NOMO-1 treated with DMSO at 0.1 percent for 48 hours (cell line): ENCODE data around the gene SLC18A3.

Experiments
- DNase-seq: peaks from one replicate; lab custom pipeline; 2025; ENCODE audit not compliant: unreplicated experiment; lab: John Stamatoyannopoulos, UW

SLC18A3 gene

DNA sequence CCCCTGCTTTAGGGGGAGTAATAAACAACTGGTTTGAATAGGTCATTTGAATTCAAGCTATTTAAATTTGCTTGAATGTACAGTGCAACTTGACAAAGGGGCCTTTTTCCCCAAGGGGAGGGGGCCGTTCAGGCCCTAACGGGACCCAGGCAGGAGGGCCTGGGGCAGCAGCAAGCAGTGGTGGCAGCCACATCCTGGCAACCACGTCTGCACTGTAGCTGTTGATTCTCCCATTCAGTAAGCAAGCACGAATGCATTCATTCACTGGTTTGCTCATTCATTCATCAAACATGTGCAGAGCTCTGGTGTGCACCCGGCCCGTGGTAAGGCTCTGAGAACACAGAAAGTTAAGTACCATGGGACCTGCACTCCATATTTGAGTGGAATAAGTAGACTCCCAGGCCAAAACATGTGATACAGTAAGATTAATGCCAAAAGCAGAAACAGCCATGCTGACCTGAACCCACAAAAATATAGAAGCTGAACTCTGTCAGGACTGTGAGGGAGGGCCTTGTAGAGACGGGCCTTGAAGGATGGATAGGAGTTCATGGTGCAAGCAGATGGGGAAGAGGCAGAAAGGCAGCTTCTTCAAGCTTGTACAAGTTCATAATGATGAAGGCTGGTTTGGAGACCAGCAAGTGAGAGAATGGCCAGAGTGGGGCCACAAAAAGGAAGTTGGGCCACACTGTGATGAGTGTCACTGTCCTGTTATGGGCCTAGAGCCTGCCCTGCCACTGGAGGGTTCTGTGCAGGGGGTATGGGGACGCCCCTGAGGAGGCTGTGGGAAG lies 40.0 kb downstream of the SLC18A3 start:
- no peak for DNase-seq

DNA sequence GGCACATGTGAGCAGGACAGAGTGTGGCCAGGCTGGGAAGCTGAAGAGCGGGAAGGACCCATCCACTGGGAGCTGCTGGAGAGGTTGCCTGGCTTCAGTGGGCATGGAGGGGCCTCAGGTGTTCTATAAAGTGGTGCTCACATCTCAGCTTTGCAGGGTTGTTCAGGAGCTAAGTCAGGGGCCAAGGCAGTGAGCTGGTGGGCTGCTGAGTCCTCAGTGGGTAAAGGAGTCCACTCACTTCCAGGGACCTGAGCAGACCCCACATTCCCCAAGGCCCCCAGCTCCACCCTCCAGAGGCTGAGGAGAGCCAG lies 40.6 kb downstream of the SLC18A3 start:
- no peak for DNase-seq

DNA sequence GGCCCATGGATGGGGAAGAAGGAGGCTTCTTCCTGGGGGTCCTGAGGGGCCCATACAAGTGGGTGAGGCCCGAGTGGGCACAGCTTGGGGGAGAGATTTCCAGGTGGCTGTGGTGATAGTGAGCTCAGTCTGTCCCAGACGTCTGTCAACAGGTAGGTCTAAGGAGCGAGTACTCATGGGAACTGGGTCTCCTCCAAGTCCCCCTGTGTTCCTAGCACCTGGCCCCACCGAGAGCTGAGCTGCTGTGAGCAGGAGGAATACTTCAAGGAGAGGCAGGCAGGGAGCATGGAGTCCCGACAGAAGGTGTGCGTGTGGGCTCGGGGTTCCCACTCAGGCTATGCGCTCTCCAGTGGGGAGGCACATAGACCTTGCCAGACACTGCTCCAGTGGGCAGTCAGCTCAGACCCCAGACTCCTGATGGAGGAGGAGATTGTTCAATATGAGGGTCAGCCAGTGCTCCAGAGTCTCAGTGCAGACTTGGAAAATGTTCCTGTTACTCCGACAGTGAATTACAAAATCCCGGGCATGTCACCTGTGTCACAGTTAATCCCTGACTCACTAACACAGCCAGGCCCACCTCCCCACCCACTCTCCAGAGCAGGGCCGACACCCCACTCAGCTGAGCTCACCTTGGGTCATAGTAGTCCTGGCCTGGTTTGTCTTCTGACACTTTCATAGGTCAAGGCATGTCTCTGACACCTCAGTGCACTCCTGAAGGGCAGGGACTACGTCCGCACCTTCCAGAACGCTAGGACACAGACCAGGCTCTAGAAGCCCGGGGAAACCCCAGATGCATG lies 41.1 kb downstream of the SLC18A3 start:
- no peak for DNase-seq

DNA sequence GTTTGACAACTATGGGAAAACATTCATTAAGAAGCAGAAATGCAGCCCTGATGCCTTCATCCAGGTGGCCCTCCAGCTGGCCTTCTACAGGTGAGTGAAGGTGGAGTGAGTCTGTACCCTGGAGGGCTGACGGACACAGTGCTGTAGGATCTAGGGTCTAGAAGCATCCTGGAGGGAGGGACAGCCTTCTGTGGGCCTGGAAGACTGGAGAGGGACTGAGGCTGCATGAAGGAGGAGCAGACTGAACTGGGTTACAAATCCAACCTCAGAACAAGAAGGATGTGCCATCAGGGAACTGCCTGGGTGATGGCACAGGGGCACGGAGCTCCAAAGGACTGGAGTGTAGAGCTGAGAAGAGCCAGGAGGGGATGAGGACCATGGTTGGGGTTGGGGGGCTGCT lies 41.8 kb downstream of the SLC18A3 start:
- no peak for DNase-seq

DNA sequence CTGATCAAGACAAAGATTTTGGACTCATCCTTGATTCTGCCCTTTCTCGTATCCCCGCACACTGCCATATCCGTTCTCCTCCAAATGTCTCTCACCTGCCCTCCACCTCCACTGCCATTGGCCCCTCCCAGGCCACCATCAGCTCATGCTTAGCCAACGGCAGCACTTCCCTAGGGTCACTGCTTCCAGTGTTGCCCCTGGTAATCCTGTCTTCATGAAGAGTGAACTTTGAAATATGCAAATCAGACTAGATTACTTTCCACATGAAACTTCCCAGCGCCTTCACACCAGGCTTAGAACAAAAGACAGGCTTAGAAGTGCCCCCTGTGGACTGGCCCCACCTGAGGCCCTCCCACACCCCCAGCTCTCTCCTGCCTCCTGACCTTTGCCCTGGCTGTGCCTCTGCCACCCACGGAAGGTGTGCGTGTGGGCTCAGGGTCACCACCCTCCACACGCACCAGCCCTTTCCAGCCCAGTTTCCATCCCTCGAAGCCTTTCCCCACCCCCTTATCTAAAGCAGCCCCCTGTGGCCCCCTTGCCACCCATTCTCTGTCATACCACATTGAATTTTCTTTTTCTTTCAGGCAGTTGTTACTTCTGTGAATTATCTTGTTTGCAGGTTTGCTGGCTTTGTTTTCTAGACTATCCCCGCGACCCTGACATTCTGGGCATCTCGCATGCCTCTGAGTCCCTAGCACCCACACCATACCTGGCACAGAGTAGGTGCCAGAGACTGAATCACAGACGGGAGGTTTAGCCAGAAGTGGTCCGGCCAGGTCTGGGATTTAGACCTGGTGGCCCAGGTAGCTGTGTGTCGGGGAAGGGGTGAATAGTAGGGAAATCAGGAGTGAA lies 42.5 kb downstream of the SLC18A3 start:
- no peak for DNase-seq

DNA sequence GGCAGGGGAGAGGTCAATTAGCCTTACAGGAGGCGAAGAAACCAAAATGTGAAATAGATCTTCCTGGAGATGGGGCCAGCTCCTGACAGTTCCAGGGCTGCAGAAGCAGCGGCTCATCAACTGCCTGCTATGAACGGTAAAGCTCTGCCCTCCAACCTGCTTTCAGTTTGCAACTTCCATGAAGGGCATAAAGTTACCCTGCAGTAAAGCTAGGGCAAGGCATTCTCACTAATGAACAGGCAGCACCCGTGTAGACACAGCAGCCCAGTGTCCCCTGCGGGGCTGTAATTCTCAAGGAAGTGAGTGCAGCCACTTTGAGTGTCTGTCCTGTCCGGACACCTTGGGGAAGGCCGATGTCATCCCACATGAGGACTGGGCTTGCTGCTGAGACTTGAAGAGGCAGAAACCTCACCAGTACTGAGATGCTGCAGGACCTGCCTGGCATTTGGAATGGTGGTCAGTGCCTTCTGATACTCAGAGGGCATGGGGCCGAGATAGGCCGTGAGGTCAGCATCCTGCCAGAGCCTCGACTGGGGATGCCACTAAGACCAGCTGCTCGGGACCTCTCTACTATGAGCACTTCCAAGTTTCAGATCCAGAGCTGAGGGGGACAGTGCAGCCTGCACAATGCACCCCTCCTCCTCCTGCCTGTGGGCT lies 43.3 kb downstream of the SLC18A3 start:
- DNase-seq, result no peak

DNA sequence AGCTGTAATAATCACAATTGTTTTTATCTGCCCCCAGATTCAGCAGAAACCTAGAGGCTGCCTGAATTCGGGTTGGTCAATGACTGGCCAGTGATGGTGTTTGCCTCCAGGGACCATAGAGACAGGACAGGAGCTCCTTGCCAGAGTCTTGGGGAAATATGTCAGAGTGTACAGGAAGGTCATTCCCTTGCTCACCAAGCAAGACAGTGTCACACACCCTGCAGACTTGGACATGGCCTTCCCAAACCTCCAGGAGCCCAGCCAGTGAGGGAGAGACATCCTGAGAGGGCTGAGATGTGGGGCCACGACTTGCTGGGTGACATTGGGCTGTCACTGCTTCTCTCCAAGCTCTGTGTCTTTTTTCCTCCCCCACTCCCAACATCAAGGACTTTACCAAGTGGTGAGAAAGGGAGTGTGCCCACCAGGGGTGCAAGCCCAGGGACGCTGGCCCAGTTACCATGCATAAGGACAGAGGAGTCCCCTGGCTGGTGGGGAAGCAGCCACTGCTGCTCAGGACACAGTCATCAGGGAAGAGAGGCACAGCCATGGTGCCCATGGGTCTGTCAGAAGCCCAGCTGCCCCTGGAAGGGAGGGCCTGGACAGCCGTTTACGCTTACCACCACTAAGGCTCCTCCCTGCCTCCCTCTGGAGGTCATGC lies 44.1 kb downstream of the SLC18A3 start:
- DNase-seq, result no peak

DNA sequence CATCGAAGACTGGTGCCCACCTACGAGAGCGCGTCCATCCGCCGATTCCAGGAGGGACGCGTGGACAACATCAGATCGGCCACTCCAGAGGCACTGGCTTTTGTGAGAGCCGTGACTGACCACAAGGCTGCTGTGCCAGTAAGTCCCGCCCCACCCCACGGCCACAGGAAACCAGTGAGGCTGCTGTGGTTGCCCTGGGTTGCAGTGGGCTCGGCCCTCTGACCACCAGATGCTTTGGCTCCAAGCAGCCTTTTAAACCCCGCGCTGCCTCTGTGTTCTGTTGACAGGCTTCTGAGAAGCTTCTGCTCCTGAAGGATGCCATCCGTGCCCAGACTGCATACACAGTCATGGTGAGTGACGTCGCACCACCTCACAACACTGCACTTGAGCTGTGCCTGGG lies 45.0 kb downstream of the SLC18A3 start:
- no peak for DNase-seq

DNA sequence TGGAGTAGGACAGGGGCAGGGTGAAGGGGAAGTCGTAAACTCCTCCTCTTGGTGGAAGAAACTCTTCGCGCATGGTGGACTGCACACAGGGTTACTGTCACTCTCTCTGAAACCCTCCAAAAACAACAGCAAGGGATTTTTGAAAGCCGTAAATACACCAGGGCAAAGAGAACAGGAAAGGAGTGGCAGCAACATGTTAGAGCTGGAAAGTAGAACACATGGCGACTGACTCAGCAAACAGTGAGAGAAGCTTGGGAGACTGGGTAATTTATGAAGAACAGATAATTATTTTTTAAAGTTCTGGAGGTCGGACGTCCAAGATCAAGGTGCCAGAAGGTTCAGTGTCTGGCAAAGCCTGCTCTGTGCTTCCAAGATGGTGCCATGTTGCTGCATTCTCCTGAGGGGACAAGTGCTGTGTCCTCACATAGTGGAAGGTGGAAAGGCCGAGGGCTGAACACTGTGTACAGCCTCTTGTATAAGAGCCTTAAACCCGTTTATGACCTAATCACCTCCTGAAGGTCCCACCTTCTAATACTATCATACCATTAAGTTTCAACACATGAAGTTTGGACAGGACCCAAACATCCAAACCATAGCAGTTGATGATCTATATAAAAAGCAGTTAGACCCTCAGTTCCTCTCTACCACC lies 46.9 kb downstream of the SLC18A3 start:
- DNase-seq, result no peak

DNA sequence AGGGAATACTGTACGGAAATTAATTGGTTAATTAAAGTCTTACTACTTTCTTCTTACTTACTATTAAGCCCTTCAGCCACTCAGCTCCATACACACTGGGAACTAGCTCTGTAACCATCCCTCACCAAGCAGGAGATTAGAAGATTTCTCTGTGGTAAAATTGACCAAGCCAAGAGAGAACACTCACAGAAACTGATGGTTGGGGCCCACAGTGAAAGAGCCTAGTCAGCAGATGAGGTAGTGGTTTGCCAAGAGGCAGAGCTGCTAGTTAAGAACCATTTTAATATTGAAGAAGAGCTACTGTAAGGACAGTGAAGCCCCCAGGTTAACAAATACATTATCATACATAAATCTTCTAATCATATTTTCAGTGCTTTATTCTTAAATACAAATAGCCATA lies 47.5 kb downstream of the SLC18A3 start:
- DNase-seq, result no peak

DNA sequence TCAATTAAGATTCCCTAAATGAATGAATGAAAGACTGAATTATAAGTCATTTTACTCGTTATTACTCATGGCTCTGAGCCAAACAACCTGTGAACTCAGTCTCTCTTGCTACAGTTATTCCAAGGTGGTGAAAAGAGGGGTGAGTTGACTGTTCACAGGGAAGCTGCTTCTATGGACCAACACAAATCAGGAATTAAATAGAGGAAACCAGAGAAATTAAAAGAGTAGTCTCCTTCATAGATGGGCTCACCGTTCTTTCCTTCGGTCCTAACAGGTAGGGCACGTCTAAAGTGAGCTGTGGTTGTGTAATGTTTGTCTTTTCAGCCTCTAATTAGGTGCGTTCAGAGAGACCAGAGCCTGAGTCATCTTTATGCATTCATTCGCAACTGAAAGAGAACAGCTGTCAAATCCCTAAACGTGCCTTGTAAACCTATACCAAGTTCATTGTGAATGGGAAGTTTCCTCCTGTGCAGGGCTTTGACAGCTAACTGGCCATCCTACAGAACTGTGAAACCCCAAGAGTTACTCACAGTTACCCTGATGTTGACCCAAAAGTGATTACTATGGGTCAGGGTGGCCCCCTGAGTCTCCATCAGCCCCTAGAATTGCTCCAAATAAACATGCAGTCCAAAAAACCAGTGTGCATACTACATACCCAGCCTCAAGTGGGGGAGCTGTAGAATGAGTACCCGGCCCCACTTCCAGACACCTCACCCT lies 51.2 kb downstream of the SLC18A3 start:
- no peak for DNase-seq
